Keratinocyte (primary cell): ENCODE results near the gene AARSD1.

Experiments used
- CTCF ChIP-seq, 3 experiments: IDR thresholded peaks in 1 of 3; conservative IDR thresholded peaks in 1 of 3; optimal IDR thresholded peaks in 1 of 3; 2 replicates in 2 of 3; 3 replicates in 1 of 3; pipeline versions ENCODE3 to v1.5.1; 2011; ENCODE audit warnings: low read length in 3 of 3, mild to moderate bottlenecking in 3 of 3, moderate library complexity in 2 of 3, control low read depth in 1 of 3, inconsistent platforms in 1 of 3; ENCODE audit not compliant: insufficient read depth in 2 of 3; ENCODE audit errors: extremely low read depth in 1 of 3
- EZH2 ChIP-seq: IDR thresholded peaks from one replicate; pipeline ENCODE4 v1.6.1; 2012; ENCODE audit warnings: inconsistent platforms, mild to moderate bottlenecking, low read length, moderate library complexity

GRCh38 chr17:42922294-42922693 is 42.0 kb downstream of the AARSD1 start:
- TF ChIP-seq EZH2 (no peak), CTCF (optimal IDR thresholded peaks at IDR 0.05 in 1 of 3, IDR thresholded peaks at IDR 0.05 in 1 of 3, conservative IDR thresholded peaks at IDR 0.05 in 1 of 3; ENCODE audit: extremely low read depth in 1 of 3, insufficient read depth in 2 of 3, low read length in 3 of 3) (no peak)
